Stimulated activated CD8-positive, alpha-beta memory T cell treated with anti-CD3 and anti-CD28 coated beads, Interleukin-4, amount 100 ng/mL, for 1 hour (primary cell): Measurements from ENCODE around the gene ITIH6.
A peak's percentile ranks its signal among the peaks of the same experiment; 100 is the strongest.
"Not testable (repeated sequence)": the region's sequence is repeated elsewhere in the genome, so short reads cannot be mapped to it uniquely, and the experiment has no call there.

Experiments
- DNase-seq, 2 donors: peaks; one replicate each; pipeline ENCODE4 v3.0.0-alpha.2; 2020; ENCODE audit warnings: low read depth in 2 of 2, low spot score in 1 of 2

Gene ITIH6

GRCh38 chrX:54808605-54809483, 10.8 kb upstream of the ITIH6 start:
- DNase-seq = peak; percentile 56 to 80

DNA sequence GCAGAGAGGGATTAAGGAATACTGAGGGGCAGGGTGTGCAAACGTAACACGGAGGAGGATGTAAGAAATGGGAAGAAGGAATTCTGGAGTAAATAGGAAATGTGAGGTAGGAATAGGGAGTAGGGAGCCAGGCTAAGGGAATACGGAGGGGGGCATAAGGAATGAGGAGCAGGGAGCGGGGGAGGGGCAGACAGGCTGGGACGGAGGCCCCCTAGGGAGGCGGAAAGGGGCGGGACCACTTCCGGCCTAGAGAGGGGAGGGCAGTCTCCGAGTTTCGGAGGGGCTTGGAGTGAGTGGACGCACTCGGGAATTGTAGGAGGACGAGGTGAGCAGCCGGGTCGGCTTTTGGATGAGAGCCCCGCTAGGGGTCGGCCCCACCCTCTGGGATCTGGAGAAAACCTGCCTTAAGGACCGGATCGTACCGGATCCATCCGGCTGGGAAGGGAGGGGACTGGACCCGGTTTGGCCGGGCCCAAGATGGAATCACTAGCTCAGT, 10.1 kb upstream of the ITIH6 start:
- peak in 1 of 2 donors; percentile 24 for DNase-seq

DNA sequence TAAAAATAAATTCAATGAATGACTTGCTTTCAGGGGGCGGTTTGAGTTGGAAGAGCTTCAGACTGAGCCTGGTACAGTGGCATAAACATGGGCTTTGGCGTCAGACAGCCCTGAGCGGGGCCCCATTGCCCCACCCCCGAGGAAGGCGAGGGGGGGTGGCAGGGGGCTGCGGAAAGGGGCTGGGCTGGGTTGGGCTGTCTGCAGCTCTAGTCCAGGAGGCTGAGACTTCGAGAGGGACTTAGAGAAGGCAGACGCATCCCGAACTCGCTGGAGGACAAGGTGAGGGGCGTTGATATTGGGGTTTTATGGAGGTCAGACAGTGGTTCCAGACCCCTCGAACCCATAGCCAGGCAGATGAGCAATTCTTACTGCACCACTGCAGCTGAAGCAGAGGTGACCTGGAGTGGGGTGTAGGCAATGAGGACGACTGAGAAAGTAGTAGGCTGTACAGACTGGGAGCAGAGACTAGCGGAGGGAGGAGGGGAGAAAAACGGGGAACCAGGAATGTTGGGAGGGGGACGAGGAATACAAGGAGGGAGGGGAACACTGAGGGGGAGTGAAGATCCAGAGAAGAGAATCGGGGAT, 9.6 kb upstream of the ITIH6 start, which contains the start of gene MAGED2:
Gene MAGED2, plus strand, starts transcription at position 222 of the 585 bp plus-strand sequence. CDS start 1,587 bp downstream, outside the sequence.
- DNase-seq = peak in 1 of 2 donors; percentile 26

DNA sequence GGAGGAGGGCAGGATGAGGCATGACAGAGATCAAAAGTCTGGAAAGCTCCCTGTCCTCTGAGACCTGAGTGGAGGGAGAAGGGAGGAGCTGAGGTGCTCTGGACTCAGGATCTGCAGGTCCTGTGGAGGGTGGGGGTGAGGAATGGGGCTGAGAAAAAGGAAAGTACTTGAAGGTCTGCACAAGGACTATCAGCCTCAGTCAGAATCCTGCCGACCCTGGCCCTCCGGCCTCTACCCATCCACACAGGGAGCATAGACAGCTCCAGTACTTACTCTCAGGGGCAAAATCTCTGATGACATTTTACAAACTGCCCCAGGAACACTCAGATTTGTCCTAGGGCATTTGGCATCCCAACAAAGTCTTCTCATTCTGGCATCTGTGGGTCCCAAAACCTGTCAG, 991 bp upstream of the ITIH6 start:
- DNase-seq = no peak

DNA sequence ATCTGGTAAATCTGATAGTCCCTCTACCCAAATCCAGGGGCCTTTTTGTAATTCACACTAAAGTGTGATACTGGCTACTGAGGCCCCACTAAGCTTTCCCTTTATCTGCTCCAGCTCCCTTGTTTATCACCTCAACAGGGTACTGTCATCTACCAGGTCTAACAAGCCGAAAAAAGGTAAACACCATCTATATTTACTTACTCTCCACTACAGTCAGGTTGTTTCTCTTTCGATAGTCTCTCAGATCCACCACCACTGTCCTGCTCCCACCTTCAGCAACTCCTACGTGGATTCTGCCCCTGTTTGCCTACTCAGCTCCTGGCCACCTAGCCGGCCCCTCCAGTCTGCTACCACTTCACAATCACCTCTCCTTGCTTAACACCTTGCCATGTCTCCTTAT, 3.3 kb downstream of the ITIH6 start:
- DNase-seq = no peak

DNA sequence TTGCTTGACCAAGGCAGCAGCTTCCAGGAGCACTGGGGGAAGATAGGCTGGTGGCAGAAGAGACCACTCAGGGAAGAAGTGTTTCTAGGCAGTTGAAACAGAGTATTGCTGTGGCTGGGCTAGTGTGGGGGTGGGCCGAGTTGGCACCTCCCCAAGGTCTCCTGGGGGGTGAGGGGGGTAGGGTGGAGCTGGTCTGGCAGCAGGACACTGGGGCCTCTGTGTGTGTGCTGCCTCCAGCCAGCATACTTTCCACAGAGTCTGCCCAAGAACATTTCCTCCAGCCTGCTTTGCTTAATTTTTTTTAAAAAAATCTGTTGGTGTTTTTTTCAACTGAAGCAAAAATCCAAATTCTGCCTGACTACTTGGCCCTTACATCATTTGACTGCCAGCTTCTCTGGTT, 4.0 kb downstream of the ITIH6 start:
- DNase-seq = no peak

- DNase-seq = not testable (repeated sequence)
Measured at GRCh38 chrX:54789405-54789804, 8.7 kb downstream of the ITIH6 start.

DNA sequence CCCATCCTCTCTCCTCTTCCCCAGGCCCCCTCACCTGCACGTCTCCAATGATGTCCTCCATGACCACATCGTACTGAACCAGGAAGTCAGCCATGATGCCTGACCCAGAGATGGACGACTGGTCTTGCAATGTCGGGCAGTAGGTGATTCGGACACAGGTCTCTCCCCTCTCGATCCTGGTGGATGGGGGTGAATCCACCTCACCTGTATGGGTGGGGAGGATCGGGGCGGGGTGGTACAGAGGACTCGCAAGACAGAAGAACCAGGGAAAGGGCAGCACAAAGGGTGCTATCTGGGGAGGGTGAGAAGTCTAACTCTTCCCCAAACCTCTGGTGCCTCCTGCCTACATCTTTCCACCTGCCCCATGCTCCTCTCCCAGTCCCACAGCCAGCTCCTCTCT, 9.6 kb downstream of the ITIH6 start:
- no peak for DNase-seq

DNA sequence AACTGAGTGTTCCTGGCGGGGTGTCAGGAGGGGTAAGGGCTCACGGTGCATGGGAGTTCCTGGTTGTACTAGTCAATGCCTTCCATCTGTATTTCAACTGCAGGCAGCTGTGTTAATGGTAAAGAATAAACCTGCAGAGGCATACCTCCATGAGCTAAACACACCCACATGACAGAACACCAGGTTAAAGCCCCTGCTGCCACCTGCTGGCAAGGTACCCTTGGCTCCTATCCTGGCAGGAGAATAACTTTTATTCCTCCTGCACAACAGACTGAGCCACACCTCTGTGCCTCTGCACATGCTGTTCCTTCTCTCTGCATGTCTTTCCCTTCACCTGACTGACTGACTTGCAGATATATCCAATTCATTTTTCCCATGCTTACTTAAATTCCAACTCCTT, 11.1 kb downstream of the ITIH6 start:
- DNase-seq = no peak

DNA sequence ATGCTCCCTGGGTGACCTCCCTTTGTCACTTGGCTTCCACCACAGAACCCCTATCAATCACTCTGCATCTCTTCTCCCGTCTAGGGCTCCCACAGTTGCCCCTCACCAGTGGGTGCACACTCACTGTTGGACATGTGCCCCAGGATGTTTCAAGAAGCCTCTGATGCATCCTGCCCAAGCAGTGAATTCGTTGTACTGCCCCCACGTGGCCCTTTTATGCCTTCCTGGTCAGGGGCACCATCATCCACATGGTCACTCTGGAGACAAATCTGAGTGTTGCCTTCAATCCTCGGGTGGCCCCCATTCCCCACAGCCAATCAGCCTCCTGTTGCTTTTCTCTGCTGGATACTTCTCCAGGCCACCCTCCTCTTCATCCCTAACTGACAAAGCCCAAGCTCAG, 12.2 kb downstream of the ITIH6 start:
- DNase-seq = no peak

DNA sequence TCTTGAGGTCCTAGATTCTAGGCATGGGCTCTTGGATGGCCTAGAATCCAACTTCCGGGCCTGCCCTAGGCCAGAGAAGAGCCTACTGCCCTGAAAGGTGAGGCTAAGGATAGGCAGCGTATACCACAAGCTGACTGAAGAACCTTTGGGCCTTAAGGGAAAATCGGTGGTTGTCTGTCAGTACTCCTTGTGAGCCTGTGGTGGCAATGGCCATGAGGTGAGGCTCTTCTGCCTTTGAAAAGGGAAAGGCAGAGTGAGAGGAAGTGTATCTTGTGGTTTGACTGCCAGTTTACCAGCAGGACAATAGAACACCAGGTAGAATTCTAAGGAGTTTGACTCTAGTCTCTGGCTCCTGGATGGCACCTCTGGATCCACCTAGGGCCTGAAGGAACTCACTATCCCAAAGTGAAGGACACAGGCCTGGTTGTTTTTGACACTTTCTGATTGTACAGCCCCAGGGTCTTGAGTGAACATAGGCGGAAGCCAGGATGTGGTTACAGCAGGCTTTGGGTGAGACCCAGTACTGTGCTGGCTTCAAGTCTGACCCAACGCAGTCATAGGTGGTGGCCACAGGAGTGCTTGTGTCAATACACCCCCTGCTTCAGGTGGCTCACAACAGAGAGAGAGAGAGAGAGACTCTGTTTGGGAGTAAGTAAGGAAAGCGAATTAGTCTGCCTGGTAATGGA, 20.9 kb downstream of the ITIH6 start:
- DNase-seq = no peak

GRCh38 chrX:54776061-54776460, 22.0 kb downstream of the ITIH6 start:
- no peak for DNase-seq

GRCh38 chrX:54774391-54775094, 23.5 kb downstream of the ITIH6 start:
- DNase-seq = not testable (repeated sequence)

DNA sequence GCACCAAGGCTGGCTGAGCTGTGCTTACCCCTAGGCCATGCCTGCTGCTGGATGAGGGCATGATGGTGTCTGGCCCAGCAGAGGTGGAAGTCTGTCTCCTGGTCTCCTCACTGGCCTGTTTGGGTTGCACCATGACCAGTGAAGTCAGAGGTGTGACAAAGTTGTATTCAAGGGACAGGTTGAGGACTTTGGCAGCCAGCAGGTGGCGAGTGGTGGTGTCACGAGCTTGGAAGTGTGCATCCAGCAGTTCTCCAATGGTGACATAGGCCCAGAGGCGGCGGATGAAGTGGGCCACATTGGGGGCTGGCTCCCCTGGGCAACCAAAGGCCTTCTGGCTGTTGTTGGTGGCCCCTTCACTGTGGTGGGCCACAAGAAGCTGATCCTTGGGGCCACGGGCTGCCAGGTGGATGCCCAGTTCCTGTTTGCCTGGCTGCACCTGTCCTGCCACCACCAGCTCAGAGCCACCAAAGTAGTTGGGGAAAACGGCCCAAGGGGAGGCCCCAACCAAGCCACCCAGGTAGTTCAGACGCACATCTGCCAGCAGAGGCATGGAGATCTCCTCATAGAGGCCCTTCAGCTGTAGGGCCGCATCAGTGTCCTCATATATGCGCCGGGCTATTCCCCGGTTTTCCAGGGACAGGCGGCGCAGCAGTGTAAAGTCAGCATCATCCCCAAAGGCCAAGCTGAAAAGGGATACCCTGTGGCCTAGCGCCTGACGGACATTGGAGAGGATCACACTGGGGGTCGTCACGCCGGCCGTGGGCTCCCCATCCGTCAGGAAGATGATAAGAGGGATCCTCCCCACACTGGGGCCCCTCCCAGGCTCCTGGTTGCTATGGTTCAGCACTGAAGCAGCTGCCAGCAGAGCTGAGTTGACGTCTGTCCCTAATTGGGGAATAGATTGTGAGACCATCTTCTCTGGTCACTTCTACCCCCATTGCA, 39.7 kb downstream of the ITIH6 start:
- no peak for DNase-seq

GRCh38 chrX:54754854-54755253, 43.2 kb downstream of the ITIH6 start:
- DNase-seq = no peak

GRCh38 chrX:54748626-54749025, 49.4 kb downstream of the ITIH6 start:
- DNase-seq = no peak

GRCh38 chrX:54747733-54748393, 50.2 kb downstream of the ITIH6 start:
- DNase-seq = no peak

GRCh38 chrX:54746928-54747327, 51.1 kb downstream of the ITIH6 start:
- DNase-seq = no peak

GRCh38 chrX:54745676-54746075, 52.4 kb downstream of the ITIH6 start:
- DNase-seq = no peak
